ENCODE results near the gene TMEM88.

GRCh38 chr17:7857713-7858521, 3.1 kb downstream of the TMEM88 start, which contains the start of gene CYB5D1:
- TF ChIP-seq REST (IDR thresholded peaks at IDR 0.05; ENCODE audit: insufficient read depth in 1 of 2, low read depth in 2 of 2, low read length in 2 of 2) (0 out of 4 replicates have a peak, but pooled peaks of 1 of the 2 experiments have one; percentile 21), POLR2AphosphoS5 (IDR thresholded peaks at IDR 0.05; ENCODE audit: low read depth, low read length) (peak; percentile 33; the same call in 1 of the 2 replicates), TAF1 (IDR thresholded peaks at IDR 0.05; ENCODE audit: borderline replicate concordance, insufficient read depth, low read length) (0 out of 2 replicates have a peak, but pooled peaks have one; percentile 7), FOXP2 (optimal IDR thresholded peaks at IDR 0.05; ENCODE audit: borderline replicate concordance, extremely low read depth, extremely low read length, insufficient read depth) (no peak)

Measured in PFSK-1 (cell line).